Stimulated activated CD8-positive, alpha-beta memory T cell treated with anti-CD3 and anti-CD28 coated beads, Interleukin-4, amount 100 ng/mL, for 4 hours (primary cell): ENCODE measurements around the gene ANAPC16.
"Not testable (repeated sequence)": the region's sequence is repeated elsewhere in the genome, so short reads cannot be mapped to it uniquely, and the experiment has no call there.

Source experiments
- DNase-seq, 2 donors: peaks; one replicate each; pipeline ENCODE4 v3.0.0-alpha.2; 2020; ENCODE audit warnings: low read depth in 2 of 2, low spot score in 1 of 2

ANAPC16 gene

DNA sequence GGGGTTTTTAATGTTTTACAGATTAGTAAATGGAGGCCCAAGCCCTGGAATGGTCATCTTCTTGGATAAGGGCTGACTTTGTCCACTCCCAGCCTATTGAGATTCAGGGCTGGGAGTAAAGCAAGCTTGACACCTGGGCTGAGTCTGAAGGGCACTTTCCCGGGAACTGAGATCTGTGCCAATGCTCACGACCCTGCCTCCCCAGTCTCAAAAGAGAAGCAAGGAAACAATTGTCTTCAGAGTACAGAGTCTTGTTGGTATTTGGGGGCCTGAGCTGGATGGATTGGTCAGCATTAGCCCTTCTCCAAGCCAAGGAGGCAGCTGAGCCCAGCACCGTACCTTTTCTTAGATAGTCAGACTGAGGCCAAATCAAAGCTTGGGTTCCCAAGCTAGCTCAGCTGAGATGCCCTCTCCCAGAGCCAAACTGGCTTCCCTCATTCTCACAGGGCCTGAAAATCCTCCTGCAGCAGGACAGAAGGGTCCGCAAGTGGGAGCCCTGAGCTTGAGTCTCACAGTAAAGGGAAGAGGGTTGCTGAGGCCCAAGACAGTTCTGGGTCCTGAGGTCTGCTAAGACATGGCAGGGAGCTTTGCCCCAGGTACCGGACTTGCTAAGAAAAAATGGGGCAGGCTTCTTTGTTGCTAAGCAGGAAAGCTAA lies 61.7 kb downstream of the ANAPC16 start:
- DNase-seq, result no peak

DNA sequence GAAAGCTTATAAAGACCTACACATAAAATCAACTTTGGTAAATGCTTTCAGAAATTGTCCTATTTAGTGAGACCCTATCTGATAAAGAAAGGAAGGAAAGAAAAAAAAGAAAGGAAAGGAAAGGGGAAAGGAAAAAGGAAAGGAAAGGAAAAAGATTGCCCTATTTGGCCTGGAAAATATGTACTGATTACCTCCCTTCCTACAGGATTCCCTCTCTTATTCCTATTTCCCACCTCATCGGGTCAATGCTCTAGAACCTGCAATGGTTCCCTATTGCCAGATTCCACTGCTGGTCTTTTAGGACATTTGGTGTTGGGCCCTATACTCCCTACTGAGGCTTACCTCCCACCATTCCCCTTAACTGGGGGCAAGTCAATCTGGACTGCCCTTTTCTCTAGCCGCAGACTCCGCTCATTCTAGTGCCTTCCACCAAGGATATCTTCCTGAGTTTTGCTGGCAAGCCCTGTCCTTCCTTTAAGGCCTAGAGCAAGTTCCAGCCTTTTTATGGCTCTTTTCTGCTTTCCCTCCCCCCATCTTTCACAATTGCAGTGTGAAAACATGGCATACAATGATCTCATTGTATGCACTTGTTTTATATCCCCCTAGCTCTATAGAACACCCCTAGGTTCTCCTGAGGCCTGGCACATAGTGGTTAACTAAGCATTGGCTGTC lies 62.3 kb downstream of the ANAPC16 start:
- no peak for DNase-seq

DNA sequence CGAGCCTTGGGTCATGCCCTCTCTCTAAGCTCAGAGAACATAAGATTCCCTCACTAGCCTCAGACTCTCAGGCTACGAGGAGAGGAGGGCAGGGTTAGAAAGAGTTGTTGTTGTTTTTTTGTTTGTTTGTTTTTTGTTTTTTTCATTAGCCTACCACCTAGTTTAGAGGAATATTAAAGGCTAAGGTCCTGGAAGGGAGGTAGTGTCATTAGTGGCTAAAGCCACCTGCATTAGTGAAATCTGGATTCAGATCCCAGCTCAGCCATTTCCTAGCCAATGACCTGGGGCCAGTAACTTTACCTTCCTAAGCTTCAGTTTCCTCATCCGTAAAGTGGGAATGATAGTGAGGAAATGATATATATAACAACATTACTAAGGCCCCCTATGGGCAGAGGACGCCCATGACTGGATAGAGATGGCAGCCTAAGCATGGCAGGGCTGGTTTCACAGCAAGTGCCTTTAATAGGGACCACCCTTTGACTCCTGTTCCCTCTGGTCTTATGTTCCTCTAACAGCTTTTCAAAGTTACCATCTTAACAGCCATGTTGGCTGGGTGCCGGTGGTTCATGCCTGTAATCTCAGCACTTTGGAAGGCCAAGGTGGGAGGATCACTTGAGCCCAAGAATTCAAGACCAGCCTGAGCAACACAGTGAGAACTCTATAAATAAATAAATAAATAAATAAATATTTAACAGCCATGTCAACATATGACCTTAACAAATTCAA lies 63.0 kb downstream of the ANAPC16 start:
- DNase-seq, result no peak

DNA sequence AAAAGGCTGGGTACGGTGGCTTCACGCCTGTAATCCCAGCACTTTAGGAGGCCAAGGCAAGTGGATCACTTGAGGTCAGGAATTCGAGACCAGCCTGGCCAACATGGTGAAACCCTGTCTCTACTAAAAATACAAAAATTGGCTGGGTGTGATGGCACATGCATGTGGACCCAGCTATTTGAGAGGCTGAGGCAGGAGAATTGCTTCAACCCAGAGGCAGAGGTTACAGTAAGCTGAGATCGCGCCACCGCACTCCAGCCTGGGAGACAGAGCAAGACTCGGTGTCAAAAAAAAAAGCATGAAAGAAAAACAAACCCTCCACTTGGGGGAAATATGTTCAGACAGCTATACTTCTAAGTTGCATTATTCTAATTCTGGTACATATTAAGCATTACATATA lies 63.8 kb downstream of the ANAPC16 start:
- not testable (repeated sequence) for DNase-seq

DNA sequence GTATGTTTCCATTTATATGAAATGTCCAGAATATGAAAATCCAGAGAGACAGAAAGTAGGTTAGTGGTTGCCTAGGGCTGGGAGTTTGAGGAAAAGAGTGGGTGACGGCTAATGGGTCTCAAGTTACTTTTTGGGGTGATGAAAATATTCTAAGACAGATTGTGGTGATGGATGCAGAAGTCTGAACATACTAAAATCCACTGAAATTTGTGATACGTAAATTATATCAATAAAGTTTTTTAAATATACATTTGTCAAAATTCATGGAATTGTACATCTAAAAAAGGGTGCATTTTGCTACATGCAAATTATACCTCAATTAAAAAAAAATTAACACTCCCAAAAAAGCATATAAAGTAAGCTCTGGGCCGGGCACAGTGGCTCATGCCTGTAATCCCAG lies 67.3 kb downstream of the ANAPC16 start:
- no peak for DNase-seq
